NCI-H2107 treated with DMSO at 0.1 percent for 48 hours (cell line): ENCODE data around the gene RNF213.
A peak's percentile ranks its signal among the peaks of the same experiment; 100 is the strongest.

Experiments
- DNase-seq: peaks from one replicate; lab custom pipeline; 2025; ENCODE audit not compliant: unreplicated experiment; lab: John Stamatoyannopoulos, UW

Gene RNF213

GRCh38 chr17:80413771-80414507, 153.3 kb downstream of the RNF213 start:
- DNase-seq: peak; percentile 6

GRCh38 chr17:80414508-80414802, 153.8 kb downstream of the RNF213 start:
- DNase-seq: no peak

GRCh38 chr17:80414803-80415625, 154.4 kb downstream of the RNF213 start, which contains the start of gene ENDOV:
ENDOV (plus strand) TSS chr17:80415167; CDS start chr17:80415195, 28 bp downstream.
- peak; percentile 78 for DNase-seq

GRCh38 chr17:80415626-80416137, 155.0 kb downstream of the RNF213 start:
- no peak for DNase-seq

GRCh38 chr17:80416260-80416939, 155.7 kb downstream of the RNF213 start:
- DNase-seq: no peak

- DNase-seq: no peak
These were observed 156.3 kb downstream of the RNF213 start for GRCh38 chr17:80416940-80417293.

GRCh38 chr17:80418589-80418988, 157.9 kb downstream of the RNF213 start:
- no peak for DNase-seq

- DNase-seq: no peak
These were observed 158.6 kb downstream of the RNF213 start for GRCh38 chr17:80419255-80419654.

- no peak for DNase-seq
These were observed 160.9 kb downstream of the RNF213 start for GRCh38 chr17:80421381-80422090.

GRCh38 chr17:80422276-80422675, 161.6 kb downstream of the RNF213 start:
- no peak for DNase-seq

- DNase-seq: no peak
These were observed 162.3 kb downstream of the RNF213 start for GRCh38 chr17:80422981-80423380.

- DNase-seq: no peak
These were observed 163.0 kb downstream of the RNF213 start for GRCh38 chr17:80423536-80424225.

- DNase-seq: no peak
These were observed 163.6 kb downstream of the RNF213 start for GRCh38 chr17:80424261-80424660.

GRCh38 chr17:80424878-80425765, 164.5 kb downstream of the RNF213 start:
- no peak for DNase-seq

- no peak for DNase-seq
These were observed 165.3 kb downstream of the RNF213 start for GRCh38 chr17:80425835-80426426.

- peak; percentile 7 for DNase-seq
These were observed 166.1 kb downstream of the RNF213 start for GRCh38 chr17:80426671-80427326.

- no peak for DNase-seq
These were observed 167.0 kb downstream of the RNF213 start for GRCh38 chr17:80427366-80428282.
